ENCODE data around the gene PTCH2. TPM values are rescaled to one million over a fixed set of nuclear protein-coding genes. Genes with fewer than 3 reads are reported as not detected.
"Not testable (repeated sequence)": the region's sequence is repeated elsewhere in the genome, so short reads cannot be mapped to it uniquely, and the experiment has no call there.

Gene PTCH2
- total RNA-seq, 1 donor from 2014 or later: not detected

- no peaks in the 10 kb centered on the region for H3K27me3 ChIP-seq
- H3K4me1 ChIP-seq: peaks cover 31 to 45% of the 10 kb centered on the region in 2 donors
Measured at GRCh38 chr1:44812822-44813543, 30.1 kb downstream of the PTCH2 start.

GRCh38 chr1:44811234-44811633 lies 31.8 kb downstream of the PTCH2 start:
- intact Hi-C loops (cut with DNase I): no loop called here
- TF ChIP-seq, protein P1, sequence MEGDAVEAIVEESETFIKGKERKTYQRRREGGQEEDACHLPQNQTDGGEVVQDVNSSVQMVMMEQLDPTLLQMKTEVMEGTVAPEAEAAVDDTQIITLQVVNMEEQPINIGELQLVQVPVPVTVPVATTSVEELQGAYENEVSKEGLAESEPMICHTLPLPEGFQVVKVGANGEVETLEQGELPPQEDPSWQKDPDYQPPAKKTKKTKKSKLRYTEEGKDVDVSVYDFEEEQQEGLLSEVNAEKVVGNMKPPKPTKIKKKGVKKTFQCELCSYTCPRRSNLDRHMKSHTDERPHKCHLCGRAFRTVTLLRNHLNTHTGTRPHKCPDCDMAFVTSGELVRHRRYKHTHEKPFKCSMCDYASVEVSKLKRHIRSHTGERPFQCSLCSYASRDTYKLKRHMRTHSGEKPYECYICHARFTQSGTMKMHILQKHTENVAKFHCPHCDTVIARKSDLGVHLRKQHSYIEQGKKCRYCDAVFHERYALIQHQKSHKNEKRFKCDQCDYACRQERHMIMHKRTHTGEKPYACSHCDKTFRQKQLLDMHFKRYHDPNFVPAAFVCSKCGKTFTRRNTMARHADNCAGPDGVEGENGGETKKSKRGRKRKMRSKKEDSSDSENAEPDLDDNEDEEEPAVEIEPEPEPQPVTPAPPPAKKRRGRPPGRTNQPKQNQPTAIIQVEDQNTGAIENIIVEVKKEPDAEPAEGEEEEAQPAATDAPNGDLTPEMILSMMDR (IDR thresholded peaks at IDR 0.05): no peak
- no peak for DNase-seq (ENCODE audit: low spot score in 2 of 2)
- H3K27ac ChIP-seq: peak overlapping the region; percentile 99
- no peaks in the 10 kb centered on the region for H3K27me3 ChIP-seq
- peak overlapping the region in 1 of 2 donors; percentile 38 for H3K4me3 ChIP-seq
- H3K9me3 ChIP-seq: no peaks in the 10 kb centered on the region
- peaks cover 15 to 29% of the 10 kb centered on the region in 2 donors for H3K36me3 ChIP-seq
- peaks cover 40 to 56% of the 10 kb centered on the region in 2 donors for H3K4me1 ChIP-seq

More at GRCh38 chr1:44812822-44813543, 30.1 kb downstream of the PTCH2 start:
- peak overlapping the region; percentile 21 to 37 for H3K4me3 ChIP-seq
- TF ChIP-seq, protein P1 (IDR thresholded peaks at IDR 0.05): no peak
- H3K27ac ChIP-seq: peak overlapping the region; percentile 12 to 99
- H3K36me3 ChIP-seq: peaks cover 15 to 25% of the 10 kb centered on the region in 2 donors
- no peak for DNase-seq (ENCODE audit: low spot score in 2 of 2)
- intact Hi-C loops (cut with DNase I): no loop called here
- no peaks in the 10 kb centered on the region for H3K9me3 ChIP-seq

- H3K4me1 ChIP-seq: peaks cover 45 to 61% of the 10 kb centered on the region in 2 donors
- H3K4me3 ChIP-seq: peak overlapping the region; percentile 20 to 38
- DNase-seq (ENCODE audit: low spot score in 2 of 2); H3K9me3 ChIP-seq; intact Hi-C loops (cut with DNase I); H3K27me3 ChIP-seq: not testable (repeated sequence)
- H3K36me3 ChIP-seq: peaks cover 16 to 31% of the 10 kb centered on the region in 2 donors
- peak overlapping the region; percentile 99 for H3K27ac ChIP-seq
Measured at GRCh38 chr1:44810762-44811105, 32.3 kb downstream of the PTCH2 start.

GRCh38 chr1:44810101-44810761 lies 32.8 kb downstream of the PTCH2 start:
- H3K4me3 ChIP-seq: peak overlapping the region; percentile 20 to 38
- H3K9me3 ChIP-seq: no peaks in the 10 kb centered on the region
- peaks cover 16 to 31% of the 10 kb centered on the region in 2 donors for H3K36me3 ChIP-seq
- TF ChIP-seq, protein P1 (IDR thresholded peaks at IDR 0.05): no peak
- peaks cover 45 to 66% of the 10 kb centered on the region in 2 donors for H3K4me1 ChIP-seq
- no peaks in the 10 kb centered on the region for H3K27me3 ChIP-seq
- intact Hi-C loops (cut with DNase I): no loop called here
- H3K27ac ChIP-seq: peak overlapping the region; percentile 99
- DNase-seq (ENCODE audit: low spot score in 2 of 2): peak; percentile 9 to 87

GRCh38 chr1:44808938-44809917 lies 33.8 kb downstream of the PTCH2 start:
- peak; percentile 43 to 86 for DNase-seq (ENCODE audit: low spot score in 2 of 2)
- peaks cover 45 to 70% of the 10 kb centered on the region in 2 donors for H3K4me1 ChIP-seq
- TF ChIP-seq, protein P1 (IDR thresholded peaks at IDR 0.05): no peak
- no peaks in the 10 kb centered on the region for H3K9me3 ChIP-seq
- intact Hi-C loops (cut with DNase I): loop anchor here (1.0 to 10.0 kb wide), 3 partner anchors 10 to 686 kb away; partner anchors contain the start of gene TESK2
- H3K36me3 ChIP-seq: peaks cover 19 to 35% of the 10 kb centered on the region in 2 donors
- no peaks in the 10 kb centered on the region for H3K27me3 ChIP-seq
- H3K27ac ChIP-seq: peak overlapping the region; percentile 99
- H3K4me3 ChIP-seq: peak overlapping the region; percentile 38 to 45

All from ascending aorta (tissue), 2 donors.